Measurements from ENCODE around the gene TMEM163. TPM values are rescaled to one million over a fixed set of nuclear protein-coding genes. Genes with fewer than 3 reads are reported as not detected.

TMEM163 gene
- total and polyA plus RNA-seq, 2 donors (not counting 3 experiments of a cell fraction or from before 2014, with no cell fraction given), result 1.0 to 2.8 TPM

DNA sequence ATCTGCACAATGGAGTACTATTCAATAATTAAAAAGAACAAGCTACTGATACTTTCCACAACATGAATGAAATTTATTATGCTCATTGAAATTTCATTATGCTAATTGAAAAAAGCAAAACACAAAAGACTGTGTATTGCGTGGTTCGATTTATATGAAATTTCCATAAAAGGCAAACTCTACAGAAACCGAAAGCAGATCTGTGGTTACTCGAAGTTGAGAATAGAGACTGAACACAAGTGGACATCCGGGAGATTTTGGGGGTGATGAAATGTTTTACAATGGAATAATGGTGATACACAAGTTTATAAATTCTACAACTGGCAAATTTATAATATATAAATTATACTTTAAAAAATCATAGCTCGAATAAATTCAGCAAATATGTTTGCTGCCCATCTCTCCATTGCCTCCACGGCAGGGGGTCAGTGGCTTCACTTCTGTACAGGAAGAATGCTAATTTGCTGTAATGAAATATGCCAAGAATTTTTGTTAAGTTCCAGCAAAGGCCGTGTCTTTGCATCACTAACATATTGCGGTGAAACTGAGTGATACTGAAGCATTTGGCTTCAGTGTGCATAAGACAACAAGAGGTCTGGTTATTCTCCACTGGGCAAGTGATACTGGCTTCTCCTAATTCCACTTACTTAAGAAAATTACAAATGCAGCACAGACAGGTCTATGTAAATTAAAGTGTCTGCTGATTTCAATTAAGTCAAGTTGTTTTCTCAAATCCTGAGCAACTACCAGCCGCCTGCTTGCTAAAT, 96.7 kb downstream of the TMEM163 start:
- Histone ChIP-seq H3K4me3 (replicated peaks in 1 of 3; ENCODE audit: insufficient read depth in 1 of 3, low read depth in 1 of 3, low read length in 3 of 3) (no peak overlapping the region), H3K9me1 (replicated peaks; ENCODE audit: control insufficient read depth, extremely low read depth, insufficient read depth, low read length) (no peaks in the 10 kb centered on the region), H3K36me3 (ENCODE audit: control insufficient read depth in 2 of 2, extremely low read depth in 1 of 2, insufficient read depth in 2 of 2, low read length in 2 of 2) (no peaks in the 10 kb centered on the region), H3K79me2 (ENCODE audit: control insufficient read depth, insufficient read depth, low read length) (no peaks in the 10 kb centered on the region), H3K27ac (ENCODE audit: insufficient read depth, low read depth, low read length) (no peak overlapping the region), H3K27me3 (ENCODE audit: control insufficient read depth in 2 of 2, insufficient read depth in 2 of 2, low read length in 2 of 2) (no peaks in the 10 kb centered on the region), H3K4me2 (ENCODE audit: insufficient read depth, low read length) (no peak overlapping the region), H3K4me1 (ENCODE audit: control insufficient read depth, extremely low read depth, insufficient read depth, low read length) (no peaks in the 10 kb centered on the region), H3K9me3 (replicated peaks; ENCODE audit: control insufficient read depth, insufficient read depth, low read length) (no peaks in the 10 kb centered on the region), H3K9ac (replicated peaks; ENCODE audit: extremely low read depth, insufficient read depth, low read length) (no peak overlapping the region), H4K20me1 (replicated peaks; ENCODE audit: control insufficient read depth, extremely low read depth, insufficient read depth, low read length) (no peaks in the 10 kb centered on the region), H2AFZ (ENCODE audit: low read depth, low read length) (no peak overlapping the region)
- CTCF ChIA-PET, result no interaction called here
- no peak for TF ChIP-seq EZH2 (IDR thresholded peaks at IDR 0.05; ENCODE audit: borderline replicate concordance, low read depth, low read length, severe bottlenecking)
- no peak for TF ChIP-seq POLR2A (IDR thresholded peaks at IDR 0.05; ENCODE audit: low read depth, low read length)
- TF ChIP-seq, protein P1, sequence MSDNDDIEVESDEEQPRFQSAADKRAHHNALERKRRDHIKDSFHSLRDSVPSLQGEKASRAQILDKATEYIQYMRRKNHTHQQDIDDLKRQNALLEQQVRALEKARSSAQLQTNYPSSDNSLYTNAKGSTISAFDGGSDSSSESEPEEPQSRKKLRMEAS (IDR thresholded peaks at IDR 0.05; ENCODE audit: insufficient read depth, insufficient read length), result no peak
- no peak for TF ChIP-seq POLR2AphosphoS5 (IDR thresholded peaks at IDR 0.05; ENCODE audit: insufficient read depth, low read depth, low read length)
- TF ChIP-seq GATA2 (IDR thresholded peaks at IDR 0.05; ENCODE audit: insufficient read depth, insufficient read length, low read depth, low read length), result no peak
- TF ChIP-seq FOS (IDR thresholded peaks at IDR 0.05; ENCODE audit: borderline replicate concordance, insufficient read depth, low read length), result no peak
- TF ChIP-seq, protein P2, sequence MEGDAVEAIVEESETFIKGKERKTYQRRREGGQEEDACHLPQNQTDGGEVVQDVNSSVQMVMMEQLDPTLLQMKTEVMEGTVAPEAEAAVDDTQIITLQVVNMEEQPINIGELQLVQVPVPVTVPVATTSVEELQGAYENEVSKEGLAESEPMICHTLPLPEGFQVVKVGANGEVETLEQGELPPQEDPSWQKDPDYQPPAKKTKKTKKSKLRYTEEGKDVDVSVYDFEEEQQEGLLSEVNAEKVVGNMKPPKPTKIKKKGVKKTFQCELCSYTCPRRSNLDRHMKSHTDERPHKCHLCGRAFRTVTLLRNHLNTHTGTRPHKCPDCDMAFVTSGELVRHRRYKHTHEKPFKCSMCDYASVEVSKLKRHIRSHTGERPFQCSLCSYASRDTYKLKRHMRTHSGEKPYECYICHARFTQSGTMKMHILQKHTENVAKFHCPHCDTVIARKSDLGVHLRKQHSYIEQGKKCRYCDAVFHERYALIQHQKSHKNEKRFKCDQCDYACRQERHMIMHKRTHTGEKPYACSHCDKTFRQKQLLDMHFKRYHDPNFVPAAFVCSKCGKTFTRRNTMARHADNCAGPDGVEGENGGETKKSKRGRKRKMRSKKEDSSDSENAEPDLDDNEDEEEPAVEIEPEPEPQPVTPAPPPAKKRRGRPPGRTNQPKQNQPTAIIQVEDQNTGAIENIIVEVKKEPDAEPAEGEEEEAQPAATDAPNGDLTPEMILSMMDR (IDR thresholded peaks at IDR 0.05; ENCODE audit: extremely low read depth in 1 of 2, insufficient read depth in 1 of 2, low read depth in 1 of 2, low read length in 2 of 2), result no peak
- no peak for TF ChIP-seq MYC (IDR thresholded peaks at IDR 0.05; ENCODE audit: low read depth, low read length)
- no TSS peak for BruUV-seq (replicated peaks)
- FAIRE-seq (no peak), DNase-seq (ENCODE audit: low read depth, low spot score) (no peak)
- intact Hi-C loops (cut with micrococcal nuclease), result no loop called here
- dilution Hi-C loops (cut with MboI; ENCODE audit: extremely low pct_ligation_motif_present, low sequenced_read_pairs), result no loop called here
- POLR2A ChIA-PET, result no interaction called here
